Endothelial cell of umbilical vein (primary cell): ENCODE measurements around the gene FBLN2. TPM values are rescaled to one million over a fixed set of nuclear protein-coding genes. Genes with fewer than 3 reads are reported as not detected.

Experiments
- BruUV-seq: library from RNA; stranded (reverse); fragments of 400-500 nt; replicated peaks from 2 replicates; lab custom pipeline; 2021; lab: Mats Ljungman, UMichigan
- CTCF ChIA-PET: fragments of 300-600, 350-600 bp; sonication (Branson Sonifier 250); formaldehyde crosslinking; loops from one replicate; lab custom pipeline; 2021; ENCODE audit warnings: antibody characterized with exemption, inconsistent platforms; lab: Charles Lee
- POLR2A ChIA-PET: fragments of 300-600, 350-600 bp; sonication (Branson Sonifier 250); formaldehyde crosslinking; loops from one replicate; lab custom pipeline; 2021; ENCODE audit warnings: antibody characterized with exemption, inconsistent platforms; lab: Charles Lee
- DNase-seq: peaks from one replicate; pipeline ENCODE4 v3.0.0-alpha.2; 2011; ENCODE audit warnings: low read depth, low spot score
- FAIRE-seq: peaks from 2 replicates; lab custom pipeline; 2011; peaks lifted over from hg19 to GRCh38; lab: Jason Lieb, UNC
- H2AFZ ChIP-seq: 2 replicates; pipeline ENCODE4 v1.6.0; 2012; ENCODE audit warnings: low read depth, low read length, control low read depth, inconsistent platforms
- H3K27ac ChIP-seq: 2 replicates; pipeline ENCODE4 v1.5.1; 2011; ENCODE audit warnings: low read depth, mild to moderate bottlenecking, control low read depth, low read length, moderate library complexity; ENCODE audit not compliant: insufficient read depth
- H3K27me3 ChIP-seq, 2 experiments: 2 replicates each; pipeline versions ENCODE4 v1.6.0 to v1.6.1; 2011; ENCODE audit warnings: low read length in 2 of 2, mixed read lengths in 1 of 2; ENCODE audit not compliant: control insufficient read depth in 2 of 2, insufficient read depth in 2 of 2
- H3K36me3 ChIP-seq, 2 experiments: 2 replicates in 1 of 2; 3 replicates in 1 of 2; pipeline ENCODE4 v1.5.1; 2011; ENCODE audit warnings: low read length in 2 of 2, mild to moderate bottlenecking in 1 of 2, moderate library complexity in 1 of 2; ENCODE audit not compliant: control insufficient read depth in 2 of 2, insufficient read depth in 2 of 2; ENCODE audit errors: extremely low read depth in 1 of 2
- H3K4me1 ChIP-seq: 3 replicates; pipeline ENCODE4 v1.5.1; 2011; ENCODE audit warnings: mild to moderate bottlenecking, low read length; ENCODE audit not compliant: control insufficient read depth, insufficient read depth; ENCODE audit errors: extremely low read depth
- H3K4me2 ChIP-seq: 2 replicates; pipeline ENCODE4 v1.6.1; 2011; ENCODE audit warnings: low read length, control low read depth, mixed read lengths; ENCODE audit not compliant: insufficient read depth
- H3K4me3 ChIP-seq, 3 experiments: fragments of 200-600 bp in 1 of 3; sonication (generic), shearing (Covaris generic) in 1 of 3; replicated peaks in 1 of 3; 2 replicates each; pipeline ENCODE4 v1.5.1; 2011 to 2016; ENCODE audit warnings: control low read depth in 3 of 3, low read length in 3 of 3, mild to moderate bottlenecking in 2 of 3, inconsistent platforms in 1 of 3, low read depth in 1 of 3, moderate library complexity in 1 of 3; ENCODE audit not compliant: insufficient read depth in 1 of 3
- H3K79me2 ChIP-seq: 2 replicates; pipeline ENCODE4 v1.6.0; 2012; ENCODE audit warnings: low read length, inconsistent platforms; ENCODE audit not compliant: control insufficient read depth, insufficient read depth
- H3K9ac ChIP-seq: replicated peaks from 2 replicates; pipeline ENCODE3; 2011; ENCODE audit warnings: low read length, control low read depth; ENCODE audit not compliant: insufficient read depth; ENCODE audit errors: extremely low read depth
- H3K9me1 ChIP-seq: replicated peaks from 3 replicates; pipeline ENCODE4 v1.6.0; 2011; ENCODE audit warnings: mild to moderate bottlenecking, low read length; ENCODE audit not compliant: control insufficient read depth, insufficient read depth; ENCODE audit errors: extremely low read depth
- H3K9me3 ChIP-seq: replicated peaks from 2 replicates; pipeline ENCODE4 v1.5.1; 2012; ENCODE audit warnings: low read length, inconsistent platforms; ENCODE audit not compliant: control insufficient read depth, insufficient read depth
- H4K20me1 ChIP-seq: replicated peaks from 2 replicates; pipeline ENCODE3; 2011; ENCODE audit warnings: mild to moderate bottlenecking, low read length; ENCODE audit not compliant: control insufficient read depth, insufficient read depth; ENCODE audit errors: extremely low read depth
- CTCF ChIP-seq, 2 donors: IDR thresholded peaks; 1 replicate in 1 of 2; 2 replicates in 1 of 2; pipeline ENCODE4 v1.5.1; 2011; ENCODE audit warnings: low read length in 2 of 2, mild to moderate bottlenecking in 2 of 2, moderate library complexity in 2 of 2, control low read depth in 1 of 2, inconsistent platforms in 1 of 2, low read depth in 1 of 2; ENCODE audit not compliant: insufficient read depth in 1 of 2; ENCODE audit errors: extremely low read depth in 1 of 2
- EZH2 ChIP-seq: IDR thresholded peaks from 2 replicates; pipeline ENCODE4 v1.6.1; 2012; ENCODE audit warnings: borderline replicate concordance, low read depth, mild to moderate bottlenecking, moderate library complexity, low read length, inconsistent platforms; ENCODE audit not compliant: severe bottlenecking
- FOS ChIP-seq: IDR thresholded peaks from 2 replicates; pipeline ENCODE4 v1.6.1; 2011; ENCODE audit warnings: mild to moderate bottlenecking, low read length, moderate library complexity, borderline replicate concordance; ENCODE audit not compliant: insufficient read depth
- GATA2 ChIP-seq: IDR thresholded peaks from 2 replicates; pipeline ENCODE4 v1.7.0; 2011; ENCODE audit warnings: low read depth, mild to moderate bottlenecking, moderate library complexity, mixed read lengths, low read length; ENCODE audit not compliant: insufficient read length, insufficient read depth
- JUN ChIP-seq: IDR thresholded peaks from 2 replicates; pipeline ENCODE4 v1.6.1; 2011; ENCODE audit warnings: borderline replicate concordance, low read depth; ENCODE audit not compliant: insufficient read length, insufficient read depth
- MAX ChIP-seq: IDR thresholded peaks from 2 replicates; pipeline ENCODE4 v1.6.1; 2011; ENCODE audit not compliant: insufficient read depth, insufficient read length
- MYC ChIP-seq: IDR thresholded peaks from one replicate; pipeline ENCODE4 v1.6.1; 2011; ENCODE audit warnings: mild to moderate bottlenecking, low read depth, low read length
- POLR2A ChIP-seq: IDR thresholded peaks from 2 replicates; pipeline ENCODE4 v1.6.1; 2012; ENCODE audit warnings: low read depth, mild to moderate bottlenecking, control low read depth, low read length
- POLR2AphosphoS5 ChIP-seq: IDR thresholded peaks from 2 replicates; pipeline ENCODE4 v1.6.1; 2012; ENCODE audit warnings: low read depth, mild to moderate bottlenecking, control low read depth, low read length, moderate library complexity; ENCODE audit not compliant: insufficient read depth
- dilution Hi-C: fragments of 300-500 bp; cut with MboI; formaldehyde crosslinking; loops from one replicate; pipeline ENCODE4 v1.15.0; 2019; ENCODE audit warnings: low sequenced_read_pairs; ENCODE audit not compliant: extremely low pct_ligation_motif_present
- intact Hi-C: fragments of 100-400 bp; cut with micrococcal nuclease; formaldehyde crosslinking; loops from one replicate; pipeline ENCODE4 v1.10.0; 2022
- polyA plus RNA-seq, 4 experiments: library from polyadenylated mRNA; depleted of rRNA in 3 of 4; stranded (reverse) in 3 of 4; unstranded in 1 of 4; fragments of >200 nt; gene quantifications; 2 replicates each; pipeline versions ENCODE4 v1.2.1 to v1.2.3, GENCODE V29; 2011 to 2012; ENCODE audit warnings: missing spikeins in 1 of 4
- total RNA-seq: library from RNA; stranded (reverse); gene quantifications from 2 replicates; pipeline ENCODE4 v1.2.3, GENCODE V29; 2021

Gene FBLN2
- total and polyA plus RNA-seq, 2 donors (not counting 3 experiments of a cell fraction or from before 2014, with no cell fraction given): 1.4 to 1.9 TPM

- H3K9me1 ChIP-seq: no peaks in the 10 kb centered on the region
- ChIA-PET POLR2A (no interaction called here), CTCF (interaction anchor here (0.8 kb wide), 1 partner anchor 29 kb away, joined by 3 read pairs; no protein-coding TSS in a partner anchor)
- H3K27ac ChIP-seq: no peak overlapping the region
- DNase-seq (no peak), FAIRE-seq (no peak)
- no TSS peak for BruUV-seq
- no peaks in the 10 kb centered on the region for H3K27me3 ChIP-seq
- H3K4me2 ChIP-seq: no peak overlapping the region
- H3K79me2 ChIP-seq: no peaks in the 10 kb centered on the region
- no peak overlapping the region for H3K9ac ChIP-seq
- H4K20me1 ChIP-seq: no peaks in the 10 kb centered on the region
- no peaks in the 10 kb centered on the region for H3K9me3 ChIP-seq
- no peaks in the 10 kb centered on the region for H3K4me1 ChIP-seq
- dilution Hi-C loops: no loop called here
- H3K4me3 ChIP-seq: no peak overlapping the region
- TF ChIP-seq JUN: no peak
- H2AFZ ChIP-seq: no peak overlapping the region
- H3K36me3 ChIP-seq: no peaks in the 10 kb centered on the region
- intact Hi-C loops: no loop called here
Measured at GRCh38 chr3:13567684-13568514, 19.0 kb downstream of the FBLN2 start.

DNA sequence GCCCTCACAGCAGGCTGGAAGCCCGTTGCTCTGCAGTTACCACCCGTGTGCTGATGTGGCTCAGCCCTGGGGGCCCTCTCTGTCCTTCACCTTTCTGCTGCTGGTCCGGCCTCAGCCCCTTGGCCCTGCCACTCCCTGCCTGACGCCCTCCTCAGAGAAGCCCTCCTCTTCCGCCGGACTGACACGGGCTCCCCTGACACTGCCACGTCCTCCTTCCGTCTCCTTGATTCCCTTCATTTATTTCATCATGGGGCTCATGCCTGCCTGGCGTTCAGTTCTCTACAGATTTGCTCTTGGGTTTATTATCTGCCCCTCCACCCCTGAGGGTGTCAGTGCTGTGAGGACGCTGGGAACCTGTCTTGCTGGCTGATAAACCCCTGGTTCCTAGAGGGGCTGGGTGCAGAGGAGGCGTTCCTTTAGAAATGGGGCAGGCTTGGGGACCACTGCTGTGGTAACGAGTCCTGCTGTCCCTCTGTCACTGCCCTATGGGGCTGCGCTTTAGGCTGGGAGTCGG, 19.6 kb downstream of the FBLN2 start:
- Histone ChIP-seq H3K4me1 (no peaks in the 10 kb centered on the region), H3K79me2 (no peaks in the 10 kb centered on the region), H3K4me3 (no peak overlapping the region), H3K9ac (no peak overlapping the region), H3K27ac (no peak overlapping the region), H2AFZ (no peak overlapping the region), H3K9me3 (no peaks in the 10 kb centered on the region), H3K4me2 (no peak overlapping the region), H3K9me1 (no peaks in the 10 kb centered on the region), H3K27me3 (no peaks in the 10 kb centered on the region), H3K36me3 (no peaks in the 10 kb centered on the region), H4K20me1 (no peaks in the 10 kb centered on the region)
- intact Hi-C loops: no loop called here
- DNase-seq (no peak), FAIRE-seq (no peak)
- TF ChIP-seq POLR2AphosphoS5 (no peak), JUN (no peak), POLR2A (no peak), CTCF (IDR thresholded peaks at IDR 0.05; ENCODE audit: extremely low read depth in 1 of 2, insufficient read depth in 1 of 2, low read depth in 1 of 2, low read length in 2 of 2) (no peak), EZH2 (no peak), FOS (no peak), MYC (no peak), MAX (no peak), GATA2 (no peak)
- no TSS peak for BruUV-seq
- ChIA-PET POLR2A (no interaction called here), CTCF (no interaction called here)
- dilution Hi-C loops: no loop called here
